Dermis microvascular lymphatic vessel endothelial cell (primary cell): ENCODE data around the gene SLF1. TPM values are rescaled to one million over a fixed set of nuclear protein-coding genes. Genes with fewer than 3 reads are reported as not detected.
A peak's percentile ranks its signal among the peaks of the same experiment; 100 is the strongest.

Experiments used
- DNase-seq, 2 donors: peaks; one replicate each; pipeline versions ENCODE4 v3.0.0 to v3.0.0-alpha.2; 2010; ENCODE audit warnings: low read depth in 2 of 2
- total RNA-seq: library from RNA; depleted of rRNA; stranded (reverse); fragments of >200 nt; gene quantifications from 2 replicates; pipeline ENCODE4 v1.2.1, GENCODE V29; 2014

The SLF1 gene
- total RNA-seq, 1 donor from 2014 or later, result 6.9 TPM

DNA sequence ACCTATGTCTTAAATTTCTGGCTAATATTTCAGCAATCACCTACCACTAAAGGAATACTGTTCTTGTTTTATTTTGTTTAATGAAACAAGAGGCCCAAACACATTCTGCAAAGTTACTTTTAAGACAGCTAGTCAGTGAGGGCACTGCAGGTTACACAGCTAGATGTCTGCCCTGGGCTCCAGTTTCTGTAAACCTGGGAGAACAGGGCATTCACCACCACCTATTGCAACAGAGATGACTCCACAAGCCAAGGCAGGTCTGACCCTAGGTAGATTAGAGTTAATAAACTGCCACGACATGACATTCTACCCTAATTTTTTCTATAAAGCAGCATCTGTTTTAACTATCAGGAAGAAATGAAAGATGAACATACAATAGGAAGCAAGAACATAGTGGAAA, 90.8 kb downstream of the SLF1 start:
- DNase-seq, result no peak

DNA sequence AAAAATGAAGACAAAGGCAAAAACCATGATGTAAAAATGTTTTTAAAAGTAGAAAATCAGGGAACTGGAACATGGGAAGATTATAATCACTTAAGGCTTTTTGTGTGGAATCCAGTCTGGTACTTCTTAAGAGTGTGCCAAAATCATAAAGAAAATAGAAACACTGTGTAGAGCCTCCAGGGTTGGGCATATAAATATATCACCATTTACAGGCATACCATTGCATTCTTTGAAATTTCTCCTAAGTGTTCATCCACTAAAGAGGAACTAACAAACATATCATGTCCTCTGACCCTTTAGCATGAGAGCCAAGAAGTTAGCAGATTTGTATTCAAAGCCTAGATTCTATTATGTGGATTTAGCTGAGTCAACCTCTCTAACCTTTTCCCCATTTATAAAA, 93.3 kb downstream of the SLF1 start:
- no peak for DNase-seq

DNA sequence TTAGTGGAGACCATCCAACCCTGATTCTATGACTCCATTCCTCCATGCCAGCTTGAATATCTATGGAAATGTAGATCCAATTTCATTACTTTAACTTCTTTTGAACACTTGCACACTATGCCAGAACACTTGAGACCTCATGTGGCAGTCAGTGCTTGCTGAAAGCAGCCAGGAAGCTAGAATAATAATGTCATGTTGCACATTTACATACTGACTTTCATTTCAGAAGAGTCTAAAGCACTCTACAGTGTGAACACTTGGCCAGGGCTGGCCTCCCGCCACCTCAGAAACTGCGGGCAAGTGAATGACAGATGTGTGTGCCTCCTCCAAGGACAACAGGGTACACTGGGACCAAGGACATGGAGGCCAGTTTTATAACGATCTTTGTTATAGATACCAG, 97.3 kb downstream of the SLF1 start:
- DNase-seq, result no peak

DNA sequence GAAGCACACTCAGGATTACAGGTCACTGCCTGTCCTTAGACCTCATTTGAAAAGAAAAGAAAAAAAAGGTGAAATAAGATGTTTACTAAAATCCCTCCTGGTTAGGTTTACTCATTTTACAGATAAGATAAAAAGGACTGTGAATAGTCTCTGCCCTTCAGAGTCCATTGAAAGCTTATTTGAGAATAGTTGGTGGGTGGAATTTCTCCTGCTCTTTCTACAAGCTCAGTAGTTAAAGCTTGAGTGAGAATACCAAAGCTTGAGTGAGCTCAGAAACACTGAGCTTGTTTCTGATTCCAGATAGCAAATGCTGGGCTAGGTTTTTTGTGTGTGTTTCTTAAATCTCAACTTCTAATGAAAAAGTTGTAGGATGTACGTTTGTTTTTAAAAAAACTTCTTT, 106.7 kb downstream of the SLF1 start:
- DNase-seq, result no peak

DNA sequence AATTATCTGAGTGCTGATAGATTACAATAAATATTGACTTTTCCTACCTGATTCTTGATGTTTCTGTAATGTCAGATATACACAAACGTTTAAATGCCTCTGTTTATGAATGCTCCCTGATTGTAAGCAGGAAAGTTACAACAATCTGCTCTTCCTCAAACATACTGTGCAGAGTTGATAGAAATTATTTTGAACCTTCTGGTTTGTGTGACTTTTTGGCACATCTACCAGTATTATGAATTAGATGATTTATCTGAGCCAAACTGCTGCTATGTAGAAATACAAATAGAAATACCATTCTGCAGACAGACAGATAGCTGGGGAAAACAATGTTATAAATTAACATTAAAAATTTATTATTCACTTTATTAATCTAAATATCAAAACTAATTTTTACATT, 113.0 kb downstream of the SLF1 start:
- DNase-seq, result no peak

DNA sequence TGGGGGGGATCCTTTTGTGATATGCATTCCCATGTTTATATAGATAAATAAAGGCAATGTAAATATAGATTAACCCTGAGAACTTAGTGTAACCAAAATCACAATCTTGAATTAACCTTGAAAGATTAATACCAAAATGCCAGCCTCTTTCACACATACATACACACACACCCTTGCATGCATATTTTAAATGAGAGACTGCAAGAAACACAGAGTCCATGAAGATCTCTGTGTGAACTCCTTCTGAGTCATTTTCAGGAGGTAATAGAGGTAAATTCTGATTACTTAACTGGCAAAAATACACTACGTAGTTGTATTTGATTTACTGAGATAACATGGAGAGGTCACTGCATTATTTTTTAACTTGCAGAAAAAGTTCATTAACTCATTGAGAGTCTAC, 118.0 kb downstream of the SLF1 start:
- no peak for DNase-seq

DNA sequence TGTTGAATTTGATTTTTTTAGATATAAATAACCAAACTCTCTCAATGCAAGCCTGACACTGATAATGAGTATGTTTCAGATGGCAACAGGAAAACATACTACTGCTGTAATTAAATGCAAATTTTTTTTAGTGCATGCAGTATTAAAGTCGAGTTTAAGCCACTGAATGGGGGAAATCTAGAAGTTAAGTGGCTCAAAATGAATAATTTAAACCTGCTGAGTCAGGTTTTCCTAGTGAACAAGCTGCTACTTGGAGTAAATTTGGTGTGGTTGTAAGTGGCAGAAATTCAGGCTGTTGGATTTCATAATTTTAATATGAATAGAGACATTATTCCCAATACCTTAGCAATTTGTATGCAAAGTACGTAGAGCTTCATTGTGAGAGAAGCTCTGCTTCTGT, 121.8 kb downstream of the SLF1 start:
- no peak for DNase-seq

DNA sequence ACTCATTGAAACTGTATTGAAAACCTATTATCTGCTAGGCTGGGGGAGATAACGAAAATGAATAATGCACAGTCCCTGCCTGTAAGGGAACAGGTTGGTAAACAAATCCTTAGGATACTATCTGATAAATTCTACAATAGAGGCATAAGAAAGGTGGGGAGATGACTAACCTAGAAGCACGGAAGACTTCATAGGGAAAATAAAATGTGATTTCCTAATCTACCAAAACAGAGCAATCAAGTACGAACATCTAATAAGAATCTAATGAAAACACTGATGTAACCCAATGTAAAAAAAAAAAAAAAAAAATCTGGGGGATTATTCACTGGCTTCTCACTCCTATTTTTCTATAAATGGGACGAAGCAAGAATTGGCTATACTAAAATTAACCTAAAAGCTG, 124.4 kb downstream of the SLF1 start:
- DNase-seq, result no peak

DNA sequence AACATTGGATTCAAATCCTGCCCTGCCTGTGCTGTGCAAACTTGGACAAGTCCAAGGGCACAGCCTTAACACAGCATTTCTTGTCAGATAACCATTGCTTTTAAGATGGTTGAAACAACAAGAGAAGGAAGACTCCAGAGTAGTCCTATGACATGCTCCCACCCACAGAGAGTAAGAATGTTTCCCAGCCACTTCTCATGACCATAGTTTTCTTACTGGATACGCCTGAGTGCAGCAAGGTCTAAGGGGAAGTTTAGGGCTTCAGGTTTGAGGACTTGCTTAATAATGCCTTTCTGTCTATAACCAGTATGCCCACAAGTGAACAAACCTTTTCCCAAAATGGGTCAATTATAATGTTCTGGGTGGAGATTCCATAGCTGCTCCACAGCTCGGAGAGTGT, 126.4 kb downstream of the SLF1 start:
- no peak for DNase-seq

DNA sequence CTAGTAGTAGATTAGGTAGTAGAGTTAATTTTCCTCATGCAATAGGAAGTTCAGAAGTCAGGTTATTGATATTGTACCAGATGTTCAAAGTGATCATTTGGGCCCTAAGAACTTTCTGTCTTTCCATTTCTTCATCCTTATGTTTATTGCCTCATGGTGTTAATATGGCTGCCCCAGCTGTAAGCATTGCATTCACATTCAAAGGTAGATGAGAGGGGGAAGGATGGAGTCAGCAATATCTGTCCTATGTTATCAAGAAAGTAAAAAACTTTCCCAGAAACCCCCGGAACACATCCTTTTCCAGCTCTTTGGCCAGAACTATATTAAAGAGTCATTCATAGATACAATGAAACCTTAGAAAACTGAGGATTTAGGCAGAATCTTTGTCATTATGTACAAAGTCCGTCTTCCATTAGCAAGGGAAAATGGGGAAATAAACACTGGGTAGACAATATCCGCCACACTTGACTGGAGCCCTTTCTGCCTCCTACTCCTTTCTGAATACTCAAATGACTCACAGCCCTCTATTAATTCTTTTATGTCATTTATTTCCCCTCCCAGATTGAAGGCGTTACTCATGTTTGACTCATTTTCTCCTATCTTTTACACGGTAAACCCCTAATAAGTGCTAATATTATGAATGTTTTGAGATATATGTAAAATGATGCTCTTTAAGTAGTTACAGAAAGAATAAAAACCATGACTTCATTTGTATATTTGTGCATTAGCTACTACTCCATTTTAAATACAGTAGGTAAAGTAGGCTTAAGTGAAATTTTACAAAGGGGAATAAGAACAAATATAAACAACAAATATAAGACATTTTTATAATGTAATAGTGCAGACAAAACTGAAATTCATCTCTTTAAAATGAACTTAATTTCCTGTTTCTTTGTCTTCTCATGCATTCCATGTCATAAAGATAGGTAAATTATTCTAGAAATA, 127.6 kb downstream of the SLF1 start:
- DNase-seq, result peak in 1 of 2 donors; percentile 72

DNA sequence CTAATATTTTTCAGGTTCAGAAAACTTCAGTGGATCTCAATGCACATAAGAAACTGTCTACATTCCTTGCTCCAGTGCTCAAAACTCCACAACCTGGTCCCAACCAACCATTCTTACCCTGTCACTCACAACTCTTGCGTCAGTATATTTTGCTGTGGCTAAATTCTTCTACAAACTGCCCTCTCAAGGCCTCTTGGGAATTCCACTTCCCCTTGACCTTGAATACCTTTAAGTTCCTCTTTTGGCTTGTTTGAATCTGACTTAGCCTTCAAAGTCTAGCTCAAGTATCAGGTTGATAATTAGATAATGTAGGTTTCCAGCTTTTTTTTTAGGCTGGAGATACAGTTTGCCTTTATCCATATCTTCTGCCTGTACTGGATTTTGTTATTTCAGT, 128.3 kb downstream of the SLF1 start:
- peak in 1 of 2 donors; percentile 32 for DNase-seq

Other genes starting within 250 kb of the SLF1 start
- 0.90 and 1.4 TPM in 2 replicates for gene KIAA0825, start 65 bp upstream of the SLF1 start, total RNA-seq